ENCODE results near the gene CRIP2.

The CRIP2 gene

GRCh38 chr14:105474483-105475268 lies at the start of gene CRIP2:
Gene CRIP2 (plus strand): TSS chr14:105474821. CDS start chr14:105474863, 42 bp downstream.
- DNase-seq, result peak; percentile 57

GRCh38 chr14:105424861-105425260 lies 49.8 kb upstream of the CRIP2 start:
- DNase-seq, result no peak

GRCh38 chr14:105425823-105426247 lies 48.8 kb upstream of the CRIP2 start:
- DNase-seq, result no peak

GRCh38 chr14:105426416-105427130 lies 48.0 kb upstream of the CRIP2 start:
- no peak for DNase-seq

GRCh38 chr14:105427412-105427811 lies 47.2 kb upstream of the CRIP2 start:
- DNase-seq, result no peak

GRCh38 chr14:105427936-105428485 lies 46.6 kb upstream of the CRIP2 start:
- DNase-seq, result no peak

- DNase-seq, result no peak
Measured at GRCh38 chr14:105430042-105430441, 44.6 kb upstream of the CRIP2 start.

- no peak for DNase-seq
Measured at GRCh38 chr14:105430565-105430964, 44.1 kb upstream of the CRIP2 start.

- DNase-seq, result no peak
Measured at GRCh38 chr14:105431256-105431655, 43.4 kb upstream of the CRIP2 start.

GRCh38 chr14:105432657-105433056 lies 42.0 kb upstream of the CRIP2 start:
- no peak for DNase-seq

- no peak for DNase-seq
Measured at GRCh38 chr14:105433161-105433605, 41.4 kb upstream of the CRIP2 start.

- DNase-seq, result no peak
Measured at GRCh38 chr14:105436402-105436801, 38.2 kb upstream of the CRIP2 start.

- no peak for DNase-seq
Measured at GRCh38 chr14:105436891-105437722, 37.5 kb upstream of the CRIP2 start.

GRCh38 chr14:105437723-105438500 lies 36.7 kb upstream of the CRIP2 start:
- no peak for DNase-seq

- DNase-seq, result no peak
Measured at GRCh38 chr14:105439179-105439578, 35.4 kb upstream of the CRIP2 start.

GRCh38 chr14:105439710-105440553 lies 34.7 kb upstream of the CRIP2 start:
- no peak for DNase-seq

- DNase-seq, result no peak
Measured at GRCh38 chr14:105440554-105440900, 34.1 kb upstream of the CRIP2 start.

GRCh38 chr14:105440992-105441391 lies 33.6 kb upstream of the CRIP2 start:
- no peak for DNase-seq

GRCh38 chr14:105442125-105442524 lies 32.5 kb upstream of the CRIP2 start:
- no peak for DNase-seq

- DNase-seq, result no peak
Measured at GRCh38 chr14:105442834-105443233, 31.8 kb upstream of the CRIP2 start.

GRCh38 chr14:105444859-105445258 lies 29.8 kb upstream of the CRIP2 start:
- DNase-seq, result no peak
